Activated naive CD8-positive, alpha-beta T cell treated with anti-CD3 and anti-CD28 coated beads for 36 hours (primary cell): Measurements from ENCODE around the gene SNTG2. TPM values are rescaled to one million over a fixed set of nuclear protein-coding genes. Genes with fewer than 3 reads are reported as not detected.
"Not testable (repeated sequence)": the region's sequence is repeated elsewhere in the genome, so short reads cannot be mapped to it uniquely, and the experiment has no call there.

Experiments
- DNase-seq: peaks from one replicate; pipeline ENCODE4 v3.0.0; 2021
- H3K27ac Mint-ChIP-seq: one replicate; pipeline ENCODE4 v1.8.0; 2022; ENCODE audit warnings: mild to moderate bottlenecking, moderate library complexity, mixed read lengths
- H3K27me3 Mint-ChIP-seq: one replicate; pipeline ENCODE4 v1.8.0; 2022; ENCODE audit warnings: mild to moderate bottlenecking, mixed read lengths
- H3K36me3 Mint-ChIP-seq: one replicate; pipeline ENCODE4 v1.8.0; 2021; ENCODE audit warnings: mild to moderate bottlenecking, mixed read lengths
- H3K4me1 Mint-ChIP-seq: one replicate; pipeline ENCODE4 v1.8.0; 2021; ENCODE audit warnings: mixed read lengths
- H3K4me3 Mint-ChIP-seq: one replicate; pipeline ENCODE4 v1.8.0; 2022; ENCODE audit warnings: mild to moderate bottlenecking, moderate library complexity, mixed read lengths
- H3K9me3 Mint-ChIP-seq: one replicate; pipeline ENCODE4 v1.8.0; 2022; ENCODE audit warnings: mixed read lengths
- total RNA-seq, 2 experiments: library from RNA; stranded (reverse); gene quantifications; one replicate each; pipeline ENCODE4 v1.2.3, GENCODE V29; 2021

The SNTG2 gene
- total RNA-seq, 2 experiments from 2014 or later: 3.6 to 3.8 TPM

DNA sequence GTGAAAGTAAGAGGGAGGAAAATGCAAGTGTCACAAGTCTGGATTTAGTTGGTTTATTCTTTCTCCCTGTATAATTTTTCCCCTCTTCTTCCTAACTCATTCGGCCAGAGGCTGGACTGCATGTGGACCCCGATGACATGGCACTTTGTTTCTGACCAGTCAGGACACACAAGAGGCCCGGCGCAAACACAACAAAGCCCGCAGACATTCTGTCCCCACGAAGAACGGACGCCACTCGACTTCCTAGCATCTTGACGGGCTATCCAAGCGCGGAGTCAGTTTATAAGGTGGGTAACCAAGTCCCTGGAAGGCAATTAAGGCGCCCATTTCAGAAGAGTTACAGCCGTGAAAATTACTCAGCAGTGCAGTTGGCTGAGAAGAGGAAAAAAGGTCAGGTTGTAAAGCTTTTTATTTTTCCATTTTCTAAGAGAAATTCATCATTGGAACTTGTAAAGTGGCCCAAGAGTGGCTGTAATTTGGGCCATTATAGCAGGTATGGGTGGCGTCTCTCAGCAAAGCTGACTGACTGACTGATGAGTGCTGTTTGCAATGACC lies 462.6 kb downstream of the SNTG2 start, which contains the start of gene TPO:
TPO (plus strand) TSS at position 308 of the 555 bp plus-strand sequence. CDS start 946 bp downstream, outside the sequence.
- Mint-ChIP-seq H3K36me3 (no peaks in the 10 kb centered on the region), H3K27me3 (no peaks in the 10 kb centered on the region), H3K27ac (no peak within 1 kb of the TSS), H3K9me3 (no peaks in the 10 kb centered on the region), H3K4me3 (no peak within 1 kb of the TSS), H3K4me1 (no peaks in the 10 kb centered on the region)
- no peak for DNase-seq

DNA sequence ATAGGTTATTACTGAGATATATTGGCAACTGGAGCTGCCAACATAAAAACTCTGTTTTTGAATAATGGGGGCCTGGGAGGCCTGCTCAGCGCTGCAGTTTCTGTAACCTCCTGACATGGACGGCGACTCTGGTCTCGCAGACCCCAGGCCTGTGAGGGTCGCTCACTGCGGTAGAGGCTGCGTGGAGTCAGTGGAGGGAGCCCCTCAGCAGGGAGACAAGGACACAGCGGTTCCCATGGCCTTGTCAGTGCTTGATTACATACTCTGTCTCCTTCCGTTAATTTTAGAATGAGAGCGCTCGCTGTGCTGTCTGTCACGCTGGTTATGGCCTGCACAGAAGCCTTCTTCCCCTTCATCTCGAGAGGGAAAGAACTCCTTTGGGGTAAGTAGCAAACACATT lies 463.5 kb downstream of the SNTG2 start:
- no peaks in the 10 kb centered on the region for H3K9me3 Mint-ChIP-seq
- no peak overlapping the region for H3K27ac Mint-ChIP-seq
- DNase-seq: no peak
- no peaks in the 10 kb centered on the region for H3K4me1 Mint-ChIP-seq
- H3K4me3 Mint-ChIP-seq: no peak overlapping the region
- H3K27me3 Mint-ChIP-seq: no peaks in the 10 kb centered on the region
- no peaks in the 10 kb centered on the region for H3K36me3 Mint-ChIP-seq

DNA sequence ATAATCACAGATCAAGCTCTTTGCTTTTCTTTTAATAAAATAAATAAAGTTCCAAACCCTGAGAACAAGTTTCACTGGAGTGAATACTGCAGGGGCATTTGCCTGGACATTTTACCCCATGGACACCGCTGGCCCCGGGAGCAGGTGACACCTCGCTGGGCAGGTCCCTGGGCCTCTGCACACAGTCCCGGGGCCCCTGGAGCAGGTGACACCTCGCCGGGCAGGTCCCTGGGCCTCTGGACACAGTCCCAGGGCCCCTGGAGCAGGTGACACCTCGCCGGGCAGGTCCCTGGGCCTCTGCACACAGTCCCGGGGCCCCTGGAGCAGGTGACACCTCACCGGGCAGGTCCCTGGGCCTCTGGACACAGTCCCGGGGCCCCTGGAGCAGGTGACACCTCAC lies 464.3 kb downstream of the SNTG2 start:
- not testable (repeated sequence) for H3K27ac Mint-ChIP-seq, H3K27me3 Mint-ChIP-seq, H3K4me1 Mint-ChIP-seq, H3K4me3 Mint-ChIP-seq, H3K9me3 Mint-ChIP-seq, DNase-seq, H3K36me3 Mint-ChIP-seq

DNA sequence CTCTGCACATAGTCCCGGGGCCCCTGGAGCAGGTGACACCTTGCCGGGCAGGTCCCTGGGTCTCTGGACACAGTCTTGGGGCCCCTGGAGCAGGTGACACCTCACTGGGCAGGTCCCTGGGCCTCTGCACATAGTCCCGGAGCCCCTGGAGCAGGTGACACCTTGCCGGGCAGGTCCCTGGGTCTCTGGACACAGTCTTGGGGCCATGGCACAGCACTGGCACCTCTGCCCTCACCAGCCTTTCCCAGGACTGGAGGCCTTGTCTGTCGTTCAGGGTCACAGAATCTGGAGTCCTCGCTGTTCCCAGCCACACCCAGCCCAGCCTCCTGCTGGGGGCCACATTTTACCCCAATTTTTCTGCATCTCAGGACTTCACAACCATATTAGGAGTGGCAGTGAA lies 464.9 kb downstream of the SNTG2 start:
- H3K27ac Mint-ChIP-seq: no peak overlapping the region
- H3K27me3 Mint-ChIP-seq: no peaks in the 10 kb centered on the region
- H3K4me3 Mint-ChIP-seq: no peak overlapping the region
- H3K9me3 Mint-ChIP-seq: no peaks in the 10 kb centered on the region
- H3K36me3 Mint-ChIP-seq: no peaks in the 10 kb centered on the region
- DNase-seq: no peak
- no peaks in the 10 kb centered on the region for H3K4me1 Mint-ChIP-seq
